Left hindlimb (tissue), 1 donor: ENCODE measurements around the gene MYO1G.
A peak's percentile ranks its signal among the peaks of the same experiment; 100 is the strongest.

Experiments
- DNase-seq: peaks from one replicate; pipeline ENCODE4 v3.0.0-alpha.2; 2018

MYO1G gene

DNA sequence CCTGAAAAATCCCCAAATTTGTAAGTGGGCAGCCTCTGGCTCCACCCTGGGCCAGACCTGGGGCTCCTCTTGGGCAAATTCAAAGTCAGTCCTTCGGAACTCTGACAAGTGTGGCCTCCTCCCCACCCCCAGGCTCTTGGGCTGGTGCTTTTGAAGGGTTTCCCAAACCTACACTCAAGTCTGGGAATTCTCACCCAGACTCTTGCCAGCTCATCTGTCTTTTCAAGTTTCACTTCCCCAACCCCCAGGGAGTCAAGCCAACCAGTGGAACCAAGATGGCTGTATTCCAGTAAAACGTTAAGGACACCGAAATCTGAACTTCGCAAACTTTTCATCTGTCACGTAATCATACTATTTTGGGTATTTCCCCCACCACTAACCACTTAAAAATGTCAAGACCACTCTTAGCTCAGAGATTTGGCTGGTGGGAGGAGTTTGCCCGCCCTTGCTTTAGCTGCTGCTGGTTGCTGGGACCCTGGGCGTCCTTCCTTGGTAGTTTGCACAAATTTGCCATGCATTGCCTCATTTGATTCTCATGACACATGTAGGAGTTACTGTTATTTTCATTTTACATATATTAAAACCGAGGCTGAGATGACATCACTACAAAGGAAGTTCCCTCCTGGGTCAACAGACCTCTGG lies 1.7 kb upstream of the MYO1G start:
- DNase-seq = peak; percentile 47

DNA sequence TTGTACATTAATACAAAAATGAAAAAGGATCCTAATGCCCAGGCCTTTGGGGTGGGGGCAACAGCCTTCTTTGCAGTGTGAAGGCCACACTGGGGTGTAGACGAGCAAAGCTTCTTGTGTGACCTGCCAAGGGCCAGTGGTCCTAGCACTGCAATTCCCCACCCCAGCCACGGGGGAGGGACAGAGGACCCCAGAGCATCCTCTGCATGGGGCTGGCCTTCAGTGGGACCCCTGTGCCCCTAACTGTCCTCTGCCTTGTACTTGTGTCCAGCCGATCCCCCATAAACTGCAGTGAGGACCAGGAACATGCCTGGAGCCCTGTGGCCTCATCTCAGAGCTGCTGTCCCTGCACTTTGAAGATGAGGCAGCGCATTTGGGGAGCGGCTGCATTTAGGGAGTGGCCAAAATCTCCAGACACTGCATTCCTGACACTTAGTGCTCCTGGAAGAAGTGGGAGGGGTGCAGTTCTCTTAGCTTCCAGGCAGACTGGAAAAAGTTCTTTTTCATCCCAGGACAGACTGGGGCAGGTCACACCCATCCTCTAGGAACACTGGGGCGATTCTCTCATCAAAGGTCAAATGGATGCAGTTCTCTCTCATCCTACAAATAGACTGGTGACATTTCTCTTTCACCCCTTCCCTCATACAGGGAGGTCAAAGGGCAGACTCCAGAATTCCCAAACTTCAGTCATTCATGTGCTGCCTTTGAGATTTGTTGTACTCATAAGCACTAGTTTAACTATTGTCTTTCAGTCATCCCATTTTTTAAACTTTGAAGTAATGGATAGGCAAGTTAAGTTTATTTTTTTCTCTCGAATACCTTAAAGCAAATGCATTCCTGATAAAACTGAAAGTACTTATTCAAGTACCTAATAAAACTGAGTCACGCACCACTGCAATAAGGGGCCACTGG lies 922 bp upstream of the MYO1G start:
- DNase-seq = no peak

DNA sequence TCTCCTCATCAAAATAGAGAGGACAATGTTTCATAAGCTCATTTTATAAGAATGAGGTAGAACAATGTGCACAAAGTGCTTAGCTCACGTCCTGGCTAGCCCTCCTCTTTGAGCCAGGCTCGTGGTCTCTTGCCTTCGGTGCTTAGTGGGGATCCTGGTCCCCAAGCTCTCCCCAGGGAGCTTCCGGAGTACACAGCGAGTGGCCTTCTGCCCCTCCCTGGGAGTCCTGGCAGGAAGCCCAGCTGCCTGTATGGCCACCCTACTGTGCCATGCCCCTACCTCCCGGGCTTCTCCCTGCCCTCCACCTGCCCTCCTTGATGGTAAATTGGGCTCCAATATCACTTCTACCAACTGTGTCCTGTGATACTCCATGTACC lies 868 bp downstream of the MYO1G start:
- no peak for DNase-seq

DNA sequence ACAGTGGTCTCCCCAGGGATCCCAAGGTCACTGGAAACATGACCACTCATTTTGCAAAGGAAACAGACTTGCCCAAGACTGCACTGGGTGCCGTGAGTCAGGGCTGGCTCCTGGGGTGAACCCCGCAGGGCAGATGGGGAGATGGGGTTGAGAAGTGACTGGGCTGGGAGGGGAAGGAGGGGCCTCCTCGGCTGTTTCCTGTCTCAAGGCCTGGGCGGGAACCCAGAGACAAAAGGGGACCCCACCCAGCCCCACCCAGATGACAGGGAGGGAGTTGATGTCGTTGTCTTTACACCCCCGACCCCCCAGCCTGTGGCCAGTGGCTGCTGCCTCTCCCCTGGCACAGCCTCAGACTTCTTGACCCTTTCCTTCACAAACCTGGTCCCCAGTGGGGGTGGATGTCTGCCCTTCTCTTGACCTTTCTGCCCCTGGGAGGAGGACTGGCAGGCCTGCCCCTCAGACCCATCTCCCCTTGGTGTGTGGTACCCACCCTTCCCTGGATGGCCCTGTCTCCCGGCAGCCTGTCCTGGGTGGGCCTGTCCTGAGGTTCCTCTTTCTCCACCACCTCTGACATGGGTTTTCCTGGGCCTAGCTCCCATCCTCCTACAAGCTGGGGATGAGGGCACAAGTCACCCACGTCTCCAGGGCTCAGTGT lies 1.4 kb downstream of the MYO1G start:
- no peak for DNase-seq

DNA sequence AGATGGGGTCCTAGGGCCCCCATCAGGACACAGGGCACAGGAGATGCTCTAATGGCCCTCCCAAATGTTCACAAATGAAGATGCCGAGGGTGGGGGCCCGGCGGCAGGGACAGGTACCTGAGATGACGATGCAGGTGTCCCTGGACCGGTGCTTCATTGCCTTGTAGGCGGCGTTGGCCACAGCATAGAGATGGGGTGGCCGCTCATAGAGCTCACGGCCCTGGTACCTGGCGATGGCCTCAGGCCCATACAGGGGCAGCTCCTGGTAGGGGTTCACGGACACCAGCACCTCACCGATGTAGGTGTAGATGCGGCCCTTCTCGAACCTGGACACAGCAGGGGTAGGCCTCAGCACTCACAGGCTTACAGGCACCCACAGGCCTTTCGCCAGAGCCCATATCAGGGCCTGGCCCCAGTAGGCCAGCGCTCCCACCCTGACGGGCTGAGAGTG lies 2.0 kb downstream of the MYO1G start:
- DNase-seq = no peak

DNA sequence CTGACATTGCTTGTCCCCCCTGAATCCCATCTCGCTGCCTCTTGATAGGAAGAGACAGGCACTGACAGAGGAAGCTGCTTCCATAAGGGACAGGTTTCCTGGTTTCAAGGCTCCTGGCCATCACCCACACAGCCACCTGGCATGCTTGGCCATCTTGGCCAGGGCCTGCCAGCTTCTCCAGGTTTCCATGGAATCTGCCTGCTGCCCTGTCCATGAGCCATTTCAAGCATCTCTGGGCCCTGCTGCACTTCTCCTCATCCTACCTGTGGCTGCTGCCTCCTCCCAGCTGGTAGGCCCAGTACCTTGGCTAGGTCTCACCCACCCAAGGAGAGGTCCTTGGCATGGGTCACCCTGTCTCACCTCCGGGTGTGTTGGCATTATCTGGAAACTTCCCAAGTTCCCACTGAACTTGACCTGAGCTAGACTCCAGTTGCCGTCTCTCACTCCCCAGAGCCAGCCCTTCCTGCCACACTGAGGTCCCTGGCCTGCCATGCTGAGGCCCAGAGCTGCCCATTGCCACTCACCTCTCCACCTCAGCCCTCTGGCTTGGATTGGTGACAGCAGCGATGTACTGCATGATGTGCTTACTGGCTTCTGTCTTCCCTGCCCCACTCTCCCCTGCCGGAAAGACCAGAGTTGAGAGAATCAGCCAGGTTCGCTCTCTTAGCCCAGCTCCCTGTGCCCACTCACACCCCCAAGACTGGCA lies 2.6 kb downstream of the MYO1G start:
- DNase-seq = no peak

DNA sequence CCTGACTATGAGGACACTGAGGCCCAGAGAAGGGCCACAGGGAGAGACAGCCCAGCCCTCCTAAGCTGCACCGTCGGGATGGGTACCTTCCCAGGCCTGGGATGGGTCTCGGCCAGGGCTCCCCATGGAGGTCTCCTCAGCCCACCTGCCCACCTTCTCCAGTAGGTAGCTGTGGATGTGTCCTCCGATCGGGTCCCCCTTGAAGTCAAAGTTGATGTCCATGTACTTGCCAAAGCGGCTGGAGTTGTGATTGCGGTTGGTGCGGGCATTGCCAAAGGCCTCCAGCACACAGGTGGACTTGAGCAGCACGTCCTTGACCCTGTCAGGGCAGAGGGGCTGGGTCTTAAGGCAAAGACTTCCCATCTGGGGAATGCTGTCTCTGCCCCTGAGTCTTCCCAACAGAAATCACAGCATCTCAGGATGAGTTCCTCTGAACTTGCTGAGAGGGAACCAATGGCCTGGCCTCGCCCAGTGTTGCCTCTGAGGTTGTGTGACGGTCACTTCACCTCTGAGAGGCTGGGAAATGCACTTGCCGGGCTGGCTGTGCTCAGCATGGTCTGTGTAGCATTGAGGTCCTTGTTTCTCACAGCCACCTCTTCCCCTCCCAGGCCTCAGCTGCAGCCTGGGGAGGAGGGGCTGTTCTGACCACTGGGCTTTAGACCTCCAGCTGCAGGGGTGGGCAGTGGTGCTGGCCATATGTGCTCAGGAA lies 3.3 kb downstream of the MYO1G start:
- no peak for DNase-seq

DNA sequence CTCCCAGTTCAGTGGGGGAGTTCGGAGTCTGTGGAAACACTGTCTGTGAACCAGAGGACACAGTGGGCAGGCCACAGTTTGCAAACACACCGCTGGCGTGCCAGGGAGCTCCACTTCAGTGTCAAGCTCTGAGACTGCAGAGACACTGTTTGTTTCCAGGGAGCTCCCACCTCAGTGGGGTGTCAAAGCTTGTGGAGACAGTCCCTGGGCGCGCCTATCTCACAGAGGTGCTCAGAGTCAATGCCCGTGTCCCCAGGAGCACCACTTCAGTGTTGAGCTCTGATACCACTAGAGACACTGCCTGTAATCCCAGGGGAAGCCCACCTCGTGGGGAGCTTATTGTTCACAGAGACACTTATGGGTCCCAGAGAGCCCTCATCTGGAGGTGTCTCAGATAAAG lies 4.3 kb downstream of the MYO1G start:
- no peak for DNase-seq

DNA sequence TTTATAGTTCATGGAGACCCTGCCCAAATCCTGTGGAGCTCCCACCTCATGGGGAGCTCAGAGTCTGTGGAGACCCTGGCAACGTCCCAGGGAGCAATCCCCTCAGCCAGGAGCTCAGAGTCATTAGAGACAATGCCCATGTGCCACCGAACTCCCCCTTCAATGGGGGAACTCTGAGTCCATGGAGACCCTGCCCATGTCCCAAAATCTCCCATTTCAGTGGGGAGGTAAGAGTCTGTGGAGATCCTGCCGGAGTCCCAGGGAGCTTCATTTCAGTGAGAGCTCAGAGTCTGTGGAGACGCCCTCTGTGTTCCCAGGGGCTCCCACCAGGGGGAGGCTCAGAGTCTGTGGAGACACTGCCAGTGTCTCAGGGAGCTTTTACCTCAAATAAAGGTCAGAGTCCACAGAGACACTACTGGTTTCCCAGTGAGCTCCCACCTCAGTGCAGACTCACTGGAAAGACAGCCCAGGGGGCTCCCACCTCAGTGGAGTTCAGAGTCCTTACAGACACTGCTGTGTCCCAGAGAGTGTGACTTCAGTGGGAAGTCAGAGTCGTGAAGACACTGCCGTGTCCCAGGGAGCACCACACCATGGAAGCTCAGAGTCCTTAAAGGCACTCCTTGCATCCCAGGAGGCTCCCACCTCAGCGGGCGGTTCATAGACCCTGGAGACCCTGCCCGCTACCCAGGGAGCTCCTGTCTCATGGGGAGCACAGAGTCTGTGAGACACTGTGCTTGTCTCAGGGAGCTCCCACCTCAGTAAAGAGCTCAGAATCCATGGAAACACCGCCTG lies 5.0 kb downstream of the MYO1G start:
- DNase-seq = no peak

DNA sequence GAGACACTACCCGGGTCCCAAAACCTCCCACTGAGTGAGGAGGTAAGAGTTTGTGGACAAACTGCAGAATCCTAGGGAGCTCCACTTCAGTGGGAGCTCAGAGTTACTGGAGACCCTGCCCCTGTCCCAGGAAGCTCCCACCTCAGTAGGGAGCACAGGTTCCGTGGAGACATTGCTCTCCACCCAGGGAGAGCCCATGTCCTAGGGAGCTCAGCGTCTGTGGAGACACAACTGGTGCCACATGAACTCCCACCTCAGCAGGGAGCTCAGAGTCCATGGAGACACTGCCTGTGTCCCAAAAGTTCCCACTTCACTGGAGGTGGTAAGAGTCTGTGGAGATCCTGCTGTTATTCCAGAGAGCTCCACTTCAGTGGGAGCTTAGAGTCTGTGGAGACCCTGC lies 6.3 kb downstream of the MYO1G start:
- DNase-seq = no peak

DNA sequence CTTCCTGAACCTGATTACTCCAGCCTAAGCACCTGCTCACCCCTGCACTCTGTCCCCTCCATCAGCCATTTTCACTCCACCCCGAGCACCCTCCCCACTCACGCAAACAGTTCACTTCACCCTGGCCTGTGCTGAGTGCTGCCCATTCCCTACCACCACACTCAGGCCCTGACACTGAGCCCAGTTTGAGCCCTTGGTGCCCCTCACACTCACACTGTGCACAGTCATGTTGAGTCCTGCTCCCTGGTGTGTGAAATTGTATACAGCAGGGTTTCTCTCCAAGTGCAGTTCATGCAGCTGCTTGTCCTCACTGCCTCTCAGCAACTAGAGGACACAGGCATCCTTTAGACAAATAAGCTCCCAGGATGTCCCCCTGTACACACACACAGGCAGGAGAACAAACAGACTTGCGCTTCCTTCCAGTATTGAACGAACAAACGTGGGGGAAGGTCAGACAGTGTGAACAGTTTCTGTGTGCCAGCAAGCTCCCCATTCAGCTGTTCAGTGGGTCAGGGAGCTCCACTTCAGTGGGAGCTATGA lies 6.8 kb downstream of the MYO1G start:
- no peak for DNase-seq

DNA sequence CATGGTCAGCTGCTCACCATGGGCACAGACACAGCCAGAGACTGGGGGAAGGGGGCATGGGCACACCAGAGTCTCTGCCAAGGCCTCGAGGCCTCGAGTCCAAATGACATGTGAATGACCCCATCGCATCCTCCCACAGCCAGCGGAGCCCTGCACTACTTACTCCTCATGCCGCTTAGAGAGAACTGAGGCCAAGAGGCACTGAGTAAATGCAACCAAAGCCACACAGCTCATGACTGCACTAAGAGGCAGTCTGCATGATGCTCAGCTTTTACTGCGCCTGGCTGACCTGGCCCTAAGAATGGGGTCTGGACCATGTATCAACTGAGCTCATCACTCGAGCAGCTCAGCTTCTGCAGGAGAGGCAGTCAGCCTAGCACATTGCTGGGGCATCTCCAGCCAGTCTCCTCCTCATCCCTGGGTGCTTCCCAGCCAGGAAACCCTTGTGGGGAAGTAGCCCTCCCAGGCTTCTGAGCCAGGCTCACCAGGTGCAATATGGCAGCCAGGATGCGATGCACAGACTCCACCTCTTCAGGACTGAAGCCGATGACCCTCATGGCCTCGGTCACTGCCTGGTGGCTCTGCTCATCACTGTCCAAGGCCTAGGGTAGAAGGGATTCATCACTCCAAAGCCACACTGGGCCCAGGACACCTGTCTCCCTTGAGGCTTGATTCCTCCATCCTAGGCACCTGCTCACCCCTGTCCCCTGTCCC lies 7.5 kb downstream of the MYO1G start:
- DNase-seq = no peak

DNA sequence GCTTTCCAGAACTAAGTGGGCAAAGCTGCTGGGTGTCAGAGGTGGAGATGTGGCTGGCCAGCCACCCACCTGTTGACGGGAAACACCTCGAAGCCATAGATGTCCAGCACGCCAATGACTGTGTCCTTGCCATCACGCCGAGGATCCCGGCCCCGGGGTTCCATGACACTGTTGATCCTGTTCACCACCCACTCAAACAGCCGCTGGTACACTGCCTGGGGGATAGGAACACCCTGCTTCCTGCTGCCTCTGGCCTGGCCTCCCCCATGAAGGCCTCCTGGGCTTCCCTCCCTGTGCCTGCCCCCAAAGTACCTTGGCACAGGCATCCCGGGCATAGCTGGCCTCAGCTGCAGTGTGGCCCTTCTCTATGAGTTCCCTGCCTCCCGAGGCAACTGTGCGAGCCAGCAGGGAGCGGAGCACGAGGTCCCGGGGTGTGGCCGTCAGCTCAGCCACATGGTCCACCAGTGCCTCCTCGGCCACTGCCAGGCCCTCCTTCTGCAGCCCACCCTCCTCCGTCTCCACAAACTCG lies 8.2 kb downstream of the MYO1G start:
- no peak for DNase-seq

DNA sequence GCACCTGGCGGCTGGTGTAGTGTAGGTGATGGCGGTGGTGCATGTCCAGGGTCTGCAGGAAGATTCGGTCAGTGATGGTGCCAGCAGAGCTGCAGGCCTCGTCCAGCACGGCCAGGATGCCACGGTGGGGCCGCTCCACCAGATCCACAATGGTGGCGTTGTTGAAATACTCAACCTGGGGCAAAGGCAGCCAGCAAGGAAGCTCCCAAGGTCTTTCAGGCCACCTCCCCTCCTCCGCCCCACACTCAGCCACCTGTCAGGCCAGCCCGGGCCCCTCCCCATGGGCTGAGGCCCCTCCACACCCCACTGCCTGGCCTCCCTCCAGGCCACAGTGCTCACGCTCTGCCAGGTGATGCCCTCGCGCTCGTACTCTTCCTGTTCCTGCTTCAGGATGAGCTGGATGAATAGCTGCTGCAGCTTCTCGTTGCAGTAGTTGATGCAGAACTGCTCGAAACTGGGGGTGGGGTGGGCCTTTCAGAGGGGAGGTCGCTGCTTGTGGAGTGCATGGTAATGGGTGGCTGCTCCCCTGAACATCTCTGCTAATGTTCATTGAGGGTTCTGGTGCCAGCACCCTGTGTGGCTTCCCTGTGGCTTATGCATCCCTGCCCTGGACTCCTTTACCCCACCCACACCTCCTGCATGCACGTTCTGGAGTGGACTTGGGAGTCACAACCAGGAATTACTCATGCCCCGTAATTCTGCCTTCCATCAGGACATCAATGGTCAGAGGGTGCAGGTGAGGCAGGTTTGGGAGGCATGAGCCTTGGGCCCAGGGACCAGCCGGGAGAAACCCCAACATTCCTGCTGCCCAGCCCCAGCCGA lies 8.9 kb downstream of the MYO1G start:
- DNase-seq = no peak

DNA sequence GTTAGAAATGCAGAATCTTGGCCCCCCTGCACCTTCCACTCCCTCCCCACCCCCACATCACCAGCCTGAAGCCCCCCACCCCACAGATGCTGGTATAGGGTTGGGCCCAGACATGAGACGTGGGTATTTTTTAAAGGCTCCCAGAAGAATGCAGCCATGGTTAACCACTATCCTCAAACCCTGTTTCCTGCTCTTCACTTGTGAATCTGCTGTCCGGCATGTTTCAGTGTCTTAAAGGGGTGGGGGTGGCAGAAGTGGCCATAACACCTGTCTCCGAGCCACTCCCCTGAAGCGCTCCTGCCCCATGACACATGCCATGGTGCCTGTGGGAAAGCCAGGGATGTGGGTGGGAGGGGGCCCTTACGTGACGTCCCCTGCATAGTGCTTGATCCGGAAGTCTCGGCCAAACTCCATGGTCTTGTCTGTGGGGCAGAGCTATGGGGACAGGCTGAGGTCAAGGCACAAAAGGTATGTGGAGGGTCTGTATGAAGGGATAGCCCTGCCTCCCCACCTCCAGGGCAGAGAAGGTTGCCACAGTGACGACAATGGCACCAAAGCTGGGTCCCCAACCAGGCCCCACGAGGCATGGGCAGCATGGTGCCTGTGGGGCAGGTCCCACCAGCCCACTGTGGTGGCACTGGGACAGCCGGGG lies 9.6 kb downstream of the MYO1G start:
- no peak for DNase-seq

DNA sequence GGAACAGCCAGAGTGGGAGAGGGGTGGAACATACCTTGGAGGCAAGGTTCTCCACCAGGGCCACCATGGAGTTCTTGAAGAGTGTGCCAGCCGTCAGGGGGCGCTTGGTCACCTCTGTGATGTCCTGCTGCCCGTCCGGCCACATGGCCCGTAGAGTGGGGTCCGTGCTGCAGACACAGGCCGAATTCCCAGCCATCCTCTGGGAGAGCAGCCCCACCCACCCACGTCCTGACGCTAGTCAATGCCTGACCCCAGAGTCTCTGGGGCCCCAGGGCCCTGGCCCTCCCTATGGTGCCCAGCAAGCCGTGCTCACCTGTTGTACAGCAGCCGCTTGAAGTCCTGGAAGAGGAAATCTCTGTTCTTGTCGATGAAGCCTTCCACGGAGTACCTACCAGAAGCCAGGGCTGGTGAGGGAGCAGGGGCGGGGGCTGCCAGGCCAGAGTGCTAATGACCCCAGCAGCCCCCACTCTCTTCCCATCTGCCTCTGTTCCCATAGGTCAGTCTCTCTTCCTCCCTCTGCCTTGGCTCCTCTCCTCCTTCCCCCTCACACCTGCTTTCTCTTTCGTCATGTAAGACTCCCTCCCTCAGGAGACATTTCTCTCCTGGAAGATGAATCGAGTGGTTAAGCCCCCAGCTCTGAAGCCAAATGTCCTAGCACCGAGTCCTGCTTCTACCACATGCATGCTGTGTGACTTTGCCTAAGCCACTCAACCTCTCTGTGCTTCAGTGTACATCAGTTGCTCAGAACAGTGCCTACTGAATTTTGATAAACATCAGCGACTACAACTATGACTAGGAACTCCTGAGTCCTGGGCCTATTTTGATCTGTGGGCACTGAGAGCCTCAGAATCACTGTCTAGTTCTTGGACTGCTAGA lies 11.0 kb downstream of the MYO1G start:
- DNase-seq = no peak

DNA sequence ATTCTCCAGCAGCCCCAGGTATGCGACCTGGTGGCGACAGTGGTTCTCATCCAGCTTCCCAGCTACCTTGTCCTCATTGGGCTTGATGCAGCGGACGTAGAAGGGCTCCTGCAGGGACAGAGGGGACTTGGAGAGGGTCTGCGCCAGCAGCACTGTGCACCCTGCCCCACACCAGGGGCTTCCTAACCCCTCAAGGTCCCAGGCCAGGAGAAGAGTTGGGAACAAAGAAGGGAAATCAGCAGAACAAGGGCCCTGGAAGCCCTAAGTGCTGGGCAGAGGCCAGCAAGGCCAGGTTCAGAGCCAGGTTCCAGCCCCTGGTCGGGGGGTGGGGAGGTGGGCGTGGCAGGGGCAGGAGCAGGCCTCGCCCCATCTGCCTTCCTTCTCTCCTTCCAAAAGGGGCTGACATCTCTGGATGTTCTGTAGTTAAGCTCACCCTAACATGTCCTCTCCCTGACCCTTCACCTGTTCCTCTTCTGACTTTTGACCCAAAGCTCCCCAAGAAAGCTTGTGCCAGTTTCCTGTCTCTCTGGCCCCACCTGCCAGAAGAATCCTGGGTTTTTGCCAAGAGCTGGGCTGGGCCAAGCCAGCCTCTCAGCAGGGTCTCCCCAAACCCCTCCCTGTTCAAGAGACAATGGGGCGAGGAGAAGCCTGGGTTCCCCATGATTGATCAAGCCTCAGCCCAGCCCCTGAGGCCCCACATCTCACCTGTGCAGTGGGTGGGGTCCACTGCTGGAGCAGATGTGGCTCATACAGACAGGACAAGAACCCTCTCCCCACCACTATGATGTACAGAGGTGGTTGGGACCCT lies 11.9 kb downstream of the MYO1G start:
- DNase-seq = no peak
